K562 (cell line): ENCODE data around the gene CLCA1. TPM values are rescaled to one million over a fixed set of nuclear protein-coding genes. Genes with fewer than 3 reads are reported as not detected.

Source experiments
- ATAC-seq: fragments of 200-7000 bp; cut with Tn5 transposase; 3 replicates; pipeline ENCODE4 v1.9.1; 2020; ENCODE audit warnings: moderate library complexity
- BruUV-seq: library from RNA; stranded (reverse); fragments of 400-500 nt; replicated peaks from 2 replicates; lab custom pipeline; 2021; lab: Mats Ljungman, UMichigan
- CTCF ChIA-PET: fragments of 300-600 bp; formaldehyde crosslinking; extraction: SDS; loops from one replicate; lab custom pipeline; 2021; ENCODE audit warnings: low intra/inter-chr PET ratio; lab: Yijun Ruan, JAX
- POLR2A ChIA-PET: fragments of 300-600, 350-650 bp; sonication (Branson Sonifier 250); formaldehyde crosslinking; extraction: SDS; loops from one replicate; lab custom pipeline; 2021; ENCODE audit warnings: antibody characterized with exemption, inconsistent platforms; lab: Yijun Ruan, JAX
- DNase-seq, 4 experiments: peaks; one replicate each; pipeline versions ENCODE4 v3.0.0 to v3.0.0-alpha.2; 2011 to 2018; ENCODE audit warnings: low spot score in 3 of 4, mixed read lengths in 3 of 4; ENCODE audit errors: extremely low read depth in 1 of 4
- FAIRE-seq: peaks from 2 replicates; lab custom pipeline; 2011; peaks lifted over from hg19 to GRCh38; lab: Jason Lieb, UNC
- H2AFZ ChIP-seq: 2 replicates; pipeline ENCODE4 v1.6.0; 2011; ENCODE audit warnings: low read depth, low read length, control low read depth, inconsistent platforms
- H3K27ac ChIP-seq: fragments of 200-600 bp; 3 replicates; pipeline ENCODE4 v1.8.0; 2011; ENCODE audit warnings: low read depth, mild to moderate bottlenecking, control low read depth, inconsistent platforms, low read length, moderate library complexity, mixed read lengths; ENCODE audit errors: extremely low read depth
- H3K27me3 ChIP-seq, 2 experiments: fragments of 300-600 bp in 1 of 2; 2 replicates in 1 of 2; 3 replicates in 1 of 2; pipeline versions ENCODE4 v1.6.0 to v1.8.0; 2011; ENCODE audit warnings: inconsistent platforms in 2 of 2, low read length in 2 of 2, mild to moderate bottlenecking in 1 of 2, mixed read lengths in 1 of 2, moderate library complexity in 1 of 2; ENCODE audit not compliant: control insufficient read depth in 2 of 2, insufficient read depth in 2 of 2
- H3K36me3 ChIP-seq: fragments of 300-600 bp; 3 replicates; pipeline ENCODE4 v1.8.0; 2011; ENCODE audit warnings: mild to moderate bottlenecking, low read length, inconsistent platforms; ENCODE audit not compliant: control insufficient read depth, insufficient read depth
- H3K4me1 ChIP-seq, 2 experiments: fragments of 200-600 bp in 1 of 2; replicated peaks in 1 of 2; 2 replicates in 1 of 2; 3 replicates in 1 of 2; pipeline versions ENCODE4 v1.5.1 to v1.8.0; 2011; ENCODE audit warnings: inconsistent platforms in 2 of 2, low read length in 2 of 2, mild to moderate bottlenecking in 1 of 2, mixed read lengths in 1 of 2, moderate library complexity in 1 of 2; ENCODE audit not compliant: control insufficient read depth in 2 of 2, insufficient read depth in 2 of 2
- H3K4me2 ChIP-seq: 2 replicates; pipeline ENCODE4 v1.6.1; 2011; ENCODE audit warnings: low read length, control low read depth, inconsistent platforms, mixed read lengths; ENCODE audit not compliant: insufficient read depth
- H3K4me3 ChIP-seq: fragments of 200-600 bp; sonication (generic), shearing (Covaris generic); 2 replicates; pipeline ENCODE4 v1.5.1; 2016; ENCODE audit warnings: control low read depth, inconsistent platforms
- H3K79me2 ChIP-seq: fragments of 200-600 bp; 3 replicates; pipeline ENCODE4 v1.8.0; 2011; ENCODE audit warnings: low read length, inconsistent platforms; ENCODE audit not compliant: control insufficient read depth, insufficient read depth
- H3K9ac ChIP-seq, 2 experiments: 2 replicates each; pipeline versions ENCODE4 v1.6.0 to v1.6.1; 2011; ENCODE audit warnings: low read depth in 2 of 2, low read length in 2 of 2, control low read depth in 1 of 2, inconsistent platforms in 1 of 2, mild to moderate bottlenecking in 1 of 2, mixed read lengths in 1 of 2; ENCODE audit not compliant: insufficient read depth in 1 of 2
- H3K9me1 ChIP-seq: one replicate; pipeline ENCODE4 v1.6.0; 2011; ENCODE audit warnings: inconsistent platforms, mild to moderate bottlenecking, low read length, moderate library complexity; ENCODE audit not compliant: control insufficient read depth, insufficient read depth
- H3K9me3 ChIP-seq: replicated peaks from 2 replicates; pipeline ENCODE4 v1.5.1; 2011; ENCODE audit warnings: low read depth, low read length, inconsistent platforms; ENCODE audit not compliant: control insufficient read depth, insufficient read depth
- H4K20me1 ChIP-seq: replicated peaks from 2 replicates; pipeline ENCODE4 v1.6.1; 2011; ENCODE audit warnings: low read length, inconsistent platforms, mixed read lengths; ENCODE audit not compliant: control insufficient read depth, insufficient read depth
- ATF6 ChIP-seq: sonication (generic); formaldehyde crosslinking; IDR thresholded peaks from 2 replicates; pipeline ENCODE4 v1.4.0; 2020; ENCODE audit warnings: mild to moderate bottlenecking, missing genetic modification reagents
- CBFA2T2 ChIP-seq: fragments of 450-650 bp; conservative IDR thresholded peaks from 2 replicates; pipeline ENCODE4 v1.6.1; 2017; ENCODE audit warnings: mild to moderate bottlenecking
- CC2D1A ChIP-seq: fragments of 450-650 bp; IDR thresholded peaks from 2 replicates; pipeline ENCODE4 v1.6.1; 2017; ENCODE audit warnings: mild to moderate bottlenecking
- ETV1 ChIP-seq: fragments of 450-650 bp; conservative IDR thresholded peaks from 2 replicates; pipeline ENCODE4 v1.6.1; 2016; ENCODE audit warnings: missing genetic modification characterization, control low read depth, low read depth, missing compliant biosample characterization
- GATAD2B ChIP-seq: fragments of 450-650 bp; IDR thresholded peaks from 2 replicates; pipeline ENCODE4 v1.6.1; 2017; ENCODE audit warnings: mild to moderate bottlenecking, borderline replicate concordance
- HDAC2 ChIP-seq: fragments of 450-650 bp; IDR thresholded peaks from 2 replicates; pipeline ENCODE4 v1.6.1; 2016; ENCODE audit warnings: mild to moderate bottlenecking
- PHF20 ChIP-seq: fragments of 450-650 bp; IDR thresholded peaks from 2 replicates; pipeline ENCODE4 v1.6.1; 2018; ENCODE audit not compliant: partially characterized antibody
- RCOR1 ChIP-seq, 2 experiments: IDR thresholded peaks; 2 replicates each; pipeline ENCODE4 v1.6.1; 2012; ENCODE audit warnings: low read depth in 2 of 2, low read length in 2 of 2, borderline replicate concordance in 1 of 2, improper control_type of control experiment in 1 of 2
- YY1 ChIP-seq, 3 experiments: IDR thresholded peaks; 2 replicates each; pipeline ENCODE4 v1.6.1; 2011; ENCODE audit warnings: low read length in 2 of 3, mild to moderate bottlenecking in 2 of 3, moderate library complexity in 2 of 3, borderline replicate concordance in 1 of 3, control low read depth in 1 of 3, low read depth in 1 of 3; ENCODE audit not compliant: insufficient read depth in 3 of 3, insufficient replicate concordance in 2 of 3, control insufficient read depth in 1 of 3, insufficient read length in 1 of 3; ENCODE audit errors: extremely low read depth in 1 of 3
- ZNF280B ChIP-seq: fragments of 250-450 bp; sonication (Bioruptor Pico); IDR thresholded peaks from 2 replicates; pipeline ENCODE4 v1.5.1; 2021; ENCODE audit warnings: mild to moderate bottlenecking
- ZNF695 ChIP-seq: fragments of 450-650 bp; formaldehyde crosslinking; IDR thresholded peaks from 2 replicates; pipeline ENCODE4 v1.4.0; 2020; ENCODE audit warnings: mild to moderate bottlenecking, moderate library complexity
- ZNF696 ChIP-seq: fragments of 250-450 bp; sonication (Bioruptor Pico); conservative IDR thresholded peaks from 2 replicates; pipeline ENCODE4 v1.4.0; 2020; ENCODE audit warnings: mild to moderate bottlenecking, moderate library complexity
- WGBS: fragments of 100-300 bp; shearing (Covaris generic); methylation state at CpG from one replicate; pipeline ENCODE4 v1.1.6; 2016; ENCODE audit warnings: low coverage, mixed read lengths; ENCODE audit not compliant: insufficient coverage; ENCODE audit errors: missing lambda C conversion rate; 5-methylcytosine and 5-hydroxymethylcytosine counted together
- in situ Hi-C: fragments of 300-500 bp; cut with MboI; formaldehyde crosslinking; loops from 4 replicates; pipeline ENCODE4 v1.15.0; 2018; ENCODE audit warnings: inconsistent platforms, mixed read lengths
- intact Hi-C: fragments of 100-400 bp; cut with micrococcal nuclease; formaldehyde crosslinking; loops from 2 replicates; pipeline ENCODE4 v1.14.2; 2022
- polyA plus RNA-seq, 8 experiments: library from polyadenylated mRNA; depleted of rRNA in 4 of 8; stranded (reverse) in 5 of 8; unstranded in 3 of 8; fragments of >200 nt; fragmentation: Nextera tagmentation in 2 of 8; fragmentation: Illumina TruSeq in 1 of 8; extraction: Ambion mirVana in 2 of 8; extraction: Trizol in 1 of 8; gene quantifications; 2 replicates each; pipeline versions ENCODE4 v1.2.1 to v1.2.3, GENCODE V29; 2011 to 2014; ENCODE audit warnings: inconsistent platforms in 1 of 8, missing spikeins in 1 of 8
- total RNA-seq, 7 experiments: library from RNA; depleted of rRNA in 6 of 7; stranded (reverse); fragments of >200 nt in 6 of 7; fragmentation: Illumina TruSeq in 2 of 7; extraction: Trizol in 2 of 7; gene quantifications; 2 replicates each; pipeline versions ENCODE4 v1.2.1 to v1.2.3, GENCODE V29; 2011 to 2021; ENCODE audit warnings: low replicate concordance in 1 of 7

CLCA1 gene
- total and polyA plus RNA-seq, 9 of the 15 experiments (the other 6 are each of a cell fraction or from before 2014, with no cell fraction given): 0.03 to 0.08 (median 0.04) TPM; not detected in 6

DNA sequence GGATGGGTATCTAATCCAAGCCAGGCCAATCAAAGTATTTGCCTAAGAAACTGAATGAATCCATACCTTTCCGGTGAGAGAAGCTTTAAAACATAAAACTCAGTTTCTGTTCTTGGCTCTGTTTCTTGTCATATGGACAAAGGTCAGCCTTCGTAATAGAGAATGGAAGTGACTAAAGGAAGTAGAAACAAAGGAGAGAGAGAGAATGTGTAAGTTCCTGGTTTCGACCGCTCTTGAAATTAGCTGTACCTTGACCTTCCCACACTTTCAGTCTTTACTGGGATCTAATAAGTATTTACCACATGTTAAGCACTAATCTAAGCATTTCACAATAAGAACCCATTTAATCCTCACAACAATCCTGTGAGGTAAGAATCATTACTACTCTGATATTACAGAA is 58.6 kb downstream of the CLCA1 start:
- intact Hi-C loops (no loop called here), in situ Hi-C loops (no loop called here)
- DNase-seq (no peak), FAIRE-seq (no peak), ATAC-seq (no peak)
- CTCF ChIA-PET: interaction anchor here (0.6 kb wide), 1 partner anchor 1161 kb away, joined by 3 read pairs; no protein-coding TSS in a partner anchor
- no peaks in the 10 kb centered on the region; the same call in 1 of the 2 replicates for H3K9me3 ChIP-seq
- H2AFZ ChIP-seq: no peak overlapping the region
- no peak overlapping the region for H3K9ac ChIP-seq
- no TSS peak for BruUV-seq
- no peaks in the 10 kb centered on the region for H4K20me1 ChIP-seq
- POLR2A ChIA-PET: no interaction called here
- no peak overlapping the region for H3K27ac ChIP-seq
- H3K79me2 ChIP-seq: no peaks in the 10 kb centered on the region
- TF ChIP-seq HDAC2 (no peak), GATAD2B (no peak)
- H3K4me1 ChIP-seq: no peaks in the 10 kb centered on the region
- H3K27me3 ChIP-seq: no peaks in the 10 kb centered on the region
- 0% methylated on average over 4 of the region's 4 CpGs for WGBS
- no peak overlapping the region for H3K4me2 ChIP-seq
- no peaks in the 10 kb centered on the region for H3K9me1 ChIP-seq
- H3K36me3 ChIP-seq: no peaks in the 10 kb centered on the region
- no peak overlapping the region for H3K4me3 ChIP-seq

DNA sequence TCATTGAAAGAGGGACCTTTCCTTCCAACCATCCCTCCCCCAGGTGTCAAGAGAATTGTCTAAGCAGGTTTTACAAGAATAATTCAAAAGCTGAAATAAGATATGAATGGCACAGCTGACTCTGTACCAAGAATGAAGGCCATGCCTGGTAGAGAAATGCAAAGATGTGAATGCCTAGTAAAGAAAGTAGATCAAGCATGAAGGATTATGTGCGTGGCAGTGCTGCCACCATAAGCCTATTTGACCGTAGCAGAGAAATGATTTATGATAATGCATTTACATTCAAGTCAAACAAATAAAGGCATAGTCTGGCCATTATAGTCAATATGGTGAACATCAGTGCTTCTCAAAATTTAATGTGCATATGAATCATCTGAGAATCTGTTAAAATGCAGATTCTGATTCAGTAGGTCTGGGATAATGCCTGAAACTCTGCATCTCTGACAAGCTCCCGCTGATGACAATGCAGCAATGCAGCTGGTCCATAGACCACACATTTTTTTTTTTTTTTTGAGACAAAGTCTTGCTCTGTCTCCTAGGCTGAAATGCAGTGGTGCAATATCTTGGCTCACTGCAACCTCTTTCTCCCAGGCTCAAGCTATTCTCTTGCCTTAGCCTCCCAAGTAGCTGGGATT is 61.6 kb downstream of the CLCA1 start:
- WGBS: 0% methylated on average over 3 of the region's 3 CpGs
- POLR2A ChIA-PET: no interaction called here
- no peaks in the 10 kb centered on the region for H3K27me3 ChIP-seq
- TF ChIP-seq ETV1 (tag) (no peak), CC2D1A (no peak), ZNF280B (CRISPR knock-in tag) (no peak), PHF20 (no peak), RCOR1 (IDR thresholded peaks at IDR 0.05; ENCODE audit: borderline replicate concordance in 1 of 2, low read depth in 2 of 2, low read length in 2 of 2) (no peak), CBFA2T2 (no peak), ATF6 (CRISPR knock-in tag) (no peak), ZNF696 (CRISPR knock-in tag) (no peak), YY1 (IDR thresholded peaks at IDR 0.05; ENCODE audit: borderline replicate concordance in 1 of 3, control insufficient read depth in 1 of 3, extremely low read depth in 1 of 3, insufficient read depth in 3 of 3, insufficient read length in 1 of 3, insufficient replicate concordance in 2 of 3, low read depth in 1 of 3, low read length in 2 of 3) (no peak), ZNF695 (CRISPR knock-in tag) (no peak)

More for the DNA sequence above, 61.6 kb downstream of the CLCA1 start:
- Histone ChIP-seq H4K20me1 (no peaks in the 10 kb centered on the region), H3K4me1 (no peaks in the 10 kb centered on the region), H3K4me3 (no peak overlapping the region), H3K9me3 (no peaks in the 10 kb centered on the region), H3K36me3 (no peaks in the 10 kb centered on the region), H3K27ac (no peak overlapping the region), H2AFZ (no peak overlapping the region), H3K9ac (no peak overlapping the region), H3K9me1 (no peaks in the 10 kb centered on the region), H3K4me2 (no peak overlapping the region), H3K79me2 (no peaks in the 10 kb centered on the region)
- no peak for FAIRE-seq
- ATAC-seq: no peak
- no TSS peak for BruUV-seq
- in situ Hi-C loops: no loop called here
- no peak for DNase-seq
- intact Hi-C loops: no loop called here
- CTCF ChIA-PET: no interaction called here
